Measurements from ENCODE around the gene GPR6.

Gene GPR6

GRCh38 chr6:109999740-110000139, 21.6 kb downstream of the GPR6 start:
- DNase-seq (ENCODE audit: low read depth in 1 of 2, low spot score in 1 of 2): no peak

GRCh38 chr6:110002676-110003075, 24.6 kb downstream of the GPR6 start:
- DNase-seq (ENCODE audit: low read depth in 1 of 2, low spot score in 1 of 2): no peak

GRCh38 chr6:110013386-110013785, 35.3 kb downstream of the GPR6 start:
- no peak for DNase-seq (ENCODE audit: low read depth in 1 of 2, low spot score in 1 of 2)

- no peak for DNase-seq (ENCODE audit: low read depth in 1 of 2, low spot score in 1 of 2)
These were observed 37.1 kb downstream of the GPR6 start for GRCh38 chr6:110015206-110015605.

GRCh38 chr6:110017306-110017705, 39.2 kb downstream of the GPR6 start:
- no peak for DNase-seq (ENCODE audit: low read depth in 1 of 2, low spot score in 1 of 2)

- DNase-seq (ENCODE audit: low read depth in 1 of 2, low spot score in 1 of 2): no peak
These were observed 39.8 kb downstream of the GPR6 start for GRCh38 chr6:110017946-110018345.

- no peak for DNase-seq (ENCODE audit: low read depth in 1 of 2, low spot score in 1 of 2)
These were observed 40.4 kb downstream of the GPR6 start for GRCh38 chr6:110018486-110018885.

GRCh38 chr6:110020888-110021287, 42.8 kb downstream of the GPR6 start:
- no peak for DNase-seq (ENCODE audit: low read depth in 1 of 2, low spot score in 1 of 2)

GRCh38 chr6:110029144-110029543, 51.0 kb downstream of the GPR6 start:
- DNase-seq (ENCODE audit: low read depth in 1 of 2, low spot score in 1 of 2): no peak

Measured in activated T-helper 1 cell treated with anti-CD3 and anti-CD28 coated beads, Interleukin-2, amount 50 U/mL, for 16 hours (primary cell).